Activated naive CD8-positive, alpha-beta T cell treated with anti-CD3 and anti-CD28 coated beads, Interleukin-2, amount 50 U/mL, for 24 hours (primary cell): ENCODE measurements around the gene XPO5.
A peak's percentile ranks its signal among the peaks of the same experiment; 100 is the strongest.

Experiments
- ATAC-seq: fragments of 150-1000 bp; cut with Tn5 transposase; one replicate; pipeline ENCODE4 v1.10.0; 2021
- DNase-seq: peaks from one replicate; pipeline ENCODE4 v3.0.0; 2021
- H3K27ac Mint-ChIP-seq: one replicate; pipeline ENCODE4 v1.8.0; 2021; ENCODE audit warnings: mild to moderate bottlenecking, mixed read lengths
- H3K27me3 Mint-ChIP-seq: one replicate; pipeline ENCODE4 v1.8.0; 2021; ENCODE audit warnings: mixed read lengths
- H3K36me3 Mint-ChIP-seq: one replicate; pipeline ENCODE4 v1.8.0; 2021; ENCODE audit warnings: low read depth, mixed read lengths
- H3K4me1 Mint-ChIP-seq: one replicate; pipeline ENCODE4 v1.8.0; 2021; ENCODE audit warnings: mixed read lengths
- H3K4me3 Mint-ChIP-seq: one replicate; pipeline ENCODE4 v1.8.0; 2021; ENCODE audit warnings: mild to moderate bottlenecking, moderate library complexity, mixed read lengths
- H3K9me3 Mint-ChIP-seq: one replicate; pipeline ENCODE4 v1.8.0; 2021; ENCODE audit warnings: mixed read lengths

Gene XPO5

DNA sequence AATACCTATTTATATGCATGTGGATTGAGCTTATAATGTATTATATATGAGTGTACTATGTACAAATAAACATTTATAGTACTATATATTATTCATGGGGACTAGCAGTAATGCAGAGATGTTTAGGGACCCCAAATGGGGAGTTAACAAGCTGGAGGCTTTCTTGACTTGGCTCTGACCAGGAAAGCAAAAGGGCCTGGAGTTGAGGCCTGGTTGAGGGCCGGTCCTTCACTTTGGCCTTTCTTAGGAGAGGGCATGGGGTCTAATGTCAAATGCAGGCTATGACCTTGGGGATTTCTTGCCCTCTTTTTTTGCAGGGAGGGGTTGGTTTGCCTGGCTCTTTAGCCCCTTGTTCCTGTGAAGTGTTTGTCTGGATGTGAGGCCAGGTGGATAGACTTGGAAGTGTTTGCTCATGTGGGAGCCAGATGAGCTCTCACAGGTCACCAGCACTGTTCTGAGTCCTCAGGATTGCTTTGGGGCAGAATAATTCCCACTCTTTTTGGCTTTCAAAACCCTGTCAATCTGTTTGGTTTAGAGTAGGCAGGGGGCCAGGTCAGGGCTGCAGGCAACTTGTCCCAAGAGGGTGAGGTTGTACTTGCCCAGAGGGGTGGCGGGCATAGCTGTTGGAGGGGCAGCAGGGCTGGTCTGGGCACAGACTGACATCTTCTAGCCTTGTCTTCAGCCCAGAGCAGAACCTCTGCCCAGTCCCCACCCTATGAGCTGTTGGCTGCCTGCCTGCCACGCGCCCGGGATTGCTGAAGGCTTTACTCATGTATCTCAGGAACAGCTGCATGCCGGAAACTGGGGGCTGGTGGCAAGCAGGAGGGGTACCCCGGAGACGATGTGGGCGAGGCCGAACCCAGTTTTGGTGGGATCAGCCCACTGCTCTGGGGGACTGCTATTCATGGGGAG, 83.8 kb downstream of the XPO5 start:
- H3K27ac Mint-ChIP-seq: no peak overlapping the region
- ATAC-seq: no peak
- H3K9me3 Mint-ChIP-seq: no peaks in the 10 kb centered on the region

DNA sequence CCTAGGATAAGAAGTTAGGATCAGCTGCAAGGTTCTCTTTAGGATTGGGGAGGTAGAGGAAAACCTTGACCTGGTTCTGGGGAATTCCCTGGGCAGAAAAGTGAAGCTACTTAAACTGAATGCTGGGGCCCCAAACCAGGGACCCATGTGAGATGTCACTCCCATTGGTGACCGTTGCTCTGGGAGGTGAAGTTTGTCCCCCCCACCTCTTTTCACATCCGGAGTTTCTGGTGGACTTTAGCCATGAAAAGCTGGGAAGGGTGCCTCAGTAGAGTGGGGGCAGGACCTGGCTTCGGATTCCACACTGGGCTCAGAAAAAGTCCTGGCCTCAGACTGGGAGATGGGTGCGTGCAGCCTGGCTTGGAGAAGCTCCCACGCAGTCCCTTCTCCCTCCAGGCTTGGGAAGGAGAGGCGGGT, 85.3 kb downstream of the XPO5 start:
- Mint-ChIP-seq H3K27me3 (no peaks in the 10 kb centered on the region), H3K36me3 (no peaks in the 10 kb centered on the region), H3K9me3 (no peaks in the 10 kb centered on the region), H3K4me1 (peaks cover 19% of the 10 kb centered on the region), H3K27ac (no peak overlapping the region), H3K4me3 (no peak overlapping the region)
- ATAC-seq (no peak), DNase-seq (no peak)

More for the DNA sequence above, 83.8 kb downstream of the XPO5 start:
- peaks cover 20% of the 10 kb centered on the region for H3K4me1 Mint-ChIP-seq
- no peak overlapping the region for H3K4me3 Mint-ChIP-seq
- no peak for DNase-seq
- H3K36me3 Mint-ChIP-seq: no peaks in the 10 kb centered on the region
- H3K27me3 Mint-ChIP-seq: no peaks in the 10 kb centered on the region

GRCh38 chr6:43489277-43490072, 86.4 kb downstream of the XPO5 start:
- H3K36me3 Mint-ChIP-seq: no peaks in the 10 kb centered on the region
- DNase-seq (no peak), ATAC-seq (no peak)
- H3K27ac Mint-ChIP-seq: no peak overlapping the region
- H3K27me3 Mint-ChIP-seq: no peaks in the 10 kb centered on the region
- no peaks in the 10 kb centered on the region for H3K9me3 Mint-ChIP-seq
- H3K4me3 Mint-ChIP-seq: no peak overlapping the region
- peaks cover 10% of the 10 kb centered on the region for H3K4me1 Mint-ChIP-seq

DNA sequence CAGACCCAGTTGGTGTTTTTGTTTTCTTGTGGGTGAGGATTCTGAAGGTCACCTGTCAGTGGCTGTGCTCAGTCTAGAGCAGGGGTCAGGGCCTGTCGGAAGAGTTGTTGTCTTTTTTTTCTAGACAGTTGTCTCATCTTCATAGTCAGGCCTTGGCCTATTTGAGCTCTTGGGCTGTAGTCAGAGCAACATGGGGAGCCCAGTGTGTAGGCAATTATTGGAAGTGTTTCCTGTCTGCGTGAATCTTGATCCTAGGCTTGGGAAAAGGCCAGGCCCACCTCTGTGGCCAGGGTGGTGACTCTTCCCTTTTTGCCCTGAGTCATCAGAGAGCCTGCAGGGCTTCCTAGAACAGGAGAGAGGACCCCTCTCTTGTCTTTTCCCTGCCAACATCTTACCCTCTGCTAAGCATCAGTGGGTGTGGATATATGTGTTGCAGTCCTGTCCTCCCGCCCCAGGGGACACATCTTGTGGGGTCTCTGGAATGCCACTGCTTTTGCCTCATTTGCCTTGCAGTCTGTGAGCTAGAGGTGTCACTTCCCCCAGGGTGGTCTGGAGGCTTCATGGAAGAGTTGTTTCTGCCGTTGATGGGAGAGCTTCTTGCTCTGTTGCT, 87.1 kb downstream of the XPO5 start:
- Mint-ChIP-seq H3K27ac (no peak overlapping the region), H3K27me3 (no peaks in the 10 kb centered on the region), H3K9me3 (no peaks in the 10 kb centered on the region), H3K4me1 (peaks cover 5% of the 10 kb centered on the region), H3K36me3 (no peaks in the 10 kb centered on the region), H3K4me3 (no peak overlapping the region)
- DNase-seq (no peak), ATAC-seq (no peak)

- Mint-ChIP-seq H3K4me3 (no peak overlapping the region), H3K36me3 (peaks cover 4% of the 10 kb centered on the region), H3K27ac (no peak overlapping the region), H3K9me3 (no peaks in the 10 kb centered on the region), H3K27me3 (no peaks in the 10 kb centered on the region), H3K4me1 (peaks cover 45% of the 10 kb centered on the region)
- DNase-seq: no peak
- ATAC-seq: peak; percentile 27
These were observed 94.1 kb downstream of the XPO5 start for GRCh38 chr6:43481591-43482236.

DNA sequence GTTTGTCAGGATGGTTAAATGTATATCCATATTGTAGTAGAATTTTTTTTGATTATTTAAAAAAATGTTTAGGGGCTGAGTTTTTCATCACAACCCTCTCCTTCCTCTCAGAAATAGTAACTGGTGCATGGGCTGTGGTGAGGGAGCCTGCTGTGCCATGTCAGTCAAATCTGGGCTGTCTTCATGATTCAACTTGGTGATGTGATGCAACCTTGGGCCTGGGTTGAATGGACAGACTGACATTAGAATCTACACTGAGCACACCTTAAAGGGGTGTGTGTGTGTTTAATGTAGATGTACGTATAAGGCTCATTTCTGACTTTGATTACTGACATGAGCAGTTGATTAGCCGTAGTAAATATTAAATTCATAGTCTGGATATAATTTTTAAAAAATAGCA, 94.8 kb downstream of the XPO5 start:
- no peaks in the 10 kb centered on the region for H3K9me3 Mint-ChIP-seq
- peak overlapping the region; percentile 11 for H3K27ac Mint-ChIP-seq
- H3K4me3 Mint-ChIP-seq: no peak overlapping the region
- no peak for DNase-seq
- peaks cover 4% of the 10 kb centered on the region for H3K36me3 Mint-ChIP-seq
- peaks cover 48% of the 10 kb centered on the region for H3K4me1 Mint-ChIP-seq
- H3K27me3 Mint-ChIP-seq: no peaks in the 10 kb centered on the region
- no peak for ATAC-seq

- no peak for DNase-seq
- H3K27me3 Mint-ChIP-seq: peaks cover 2% of the 10 kb centered on the region
- peak overlapping the region; percentile 92 for H3K4me3 Mint-ChIP-seq
- peaks cover 46% of the 10 kb centered on the region for H3K4me1 Mint-ChIP-seq
- peak overlapping the region; percentile 79 for H3K27ac Mint-ChIP-seq
- peaks cover 4% of the 10 kb centered on the region for H3K36me3 Mint-ChIP-seq
- no peak for ATAC-seq
- no peaks in the 10 kb centered on the region for H3K9me3 Mint-ChIP-seq
These were observed 97.8 kb downstream of the XPO5 start for GRCh38 chr6:43478008-43478372.

DNA sequence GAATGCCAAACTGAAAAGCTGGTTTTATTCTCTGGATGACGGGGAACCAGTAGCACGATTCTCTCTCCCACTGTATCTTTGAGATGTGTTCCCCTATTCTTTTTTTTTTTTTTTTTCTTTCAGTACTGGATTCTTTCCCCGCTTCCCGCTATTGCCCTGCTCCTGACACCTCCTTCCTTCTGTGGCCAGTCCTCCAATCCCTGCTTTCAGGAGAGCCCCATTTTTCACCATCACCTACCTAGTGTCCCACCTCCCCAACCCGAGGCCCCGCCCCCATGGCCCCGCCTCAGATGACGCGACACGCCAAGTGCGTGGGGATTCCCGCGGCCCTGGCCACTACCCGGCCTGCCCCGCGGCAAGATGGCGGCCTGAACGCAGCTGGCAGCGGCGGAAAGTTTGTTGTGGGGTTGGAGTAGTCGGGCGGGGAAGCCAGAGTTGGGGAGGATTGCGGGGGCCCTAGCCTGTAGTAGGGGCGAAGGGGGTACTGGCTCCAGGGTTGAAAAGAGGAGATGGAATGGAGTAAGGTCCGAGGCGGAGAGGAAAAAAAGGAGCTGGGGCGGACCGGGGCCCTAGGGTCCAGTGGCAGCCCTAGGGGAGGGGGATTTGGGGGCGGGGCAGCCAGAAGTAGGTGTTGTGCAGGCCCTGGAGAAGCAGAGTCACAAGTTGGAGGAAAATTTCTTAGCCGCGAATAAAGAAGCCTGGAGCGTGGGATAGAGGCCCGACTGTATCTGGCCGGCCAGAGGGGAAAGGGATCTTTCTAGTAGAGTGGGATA, 98.4 kb downstream of the XPO5 start, which contains the start of gene TJAP1:
Gene TJAP1 (plus strand): TSS at position 336 of the 773 bp plus-strand sequence. CDS start 21,432 bp downstream, outside the sequence.
- Mint-ChIP-seq H3K27ac (peak within 1 kb of the TSS; percentile 79), H3K4me3 (peak within 1 kb of the TSS; percentile 92), H3K36me3 (peaks cover 4% of the 10 kb centered on the region), H3K4me1 (peaks cover 46% of the 10 kb centered on the region), H3K27me3 (peaks cover 2% of the 10 kb centered on the region), H3K9me3 (no peaks in the 10 kb centered on the region)
- DNase-seq: peak; percentile 100
- peak; percentile 99 for ATAC-seq

DNA sequence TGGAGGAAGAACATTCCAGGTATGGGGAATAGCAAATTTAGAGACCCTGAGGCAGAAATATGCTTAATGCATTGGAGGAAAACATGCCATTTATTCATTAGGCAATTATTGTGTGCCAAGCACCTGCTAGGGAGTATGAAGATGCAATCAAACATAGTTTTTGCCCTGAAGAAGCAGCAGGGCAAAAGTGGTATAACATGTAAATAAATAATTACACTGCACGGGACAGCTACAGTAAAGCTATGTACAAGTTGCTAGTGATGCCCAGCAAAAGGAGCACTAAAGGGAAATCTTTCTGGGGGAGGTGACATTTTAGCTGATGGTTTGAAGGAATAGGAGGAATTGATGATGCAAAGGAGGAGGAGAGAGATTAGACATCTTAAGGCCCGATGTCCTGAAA, 99.1 kb downstream of the XPO5 start:
- peaks cover 2% of the 10 kb centered on the region for H3K36me3 Mint-ChIP-seq
- ATAC-seq (no peak), DNase-seq (no peak)
- peaks cover 2% of the 10 kb centered on the region for H3K27me3 Mint-ChIP-seq
- H3K4me3 Mint-ChIP-seq: peak overlapping the region; percentile 92
- peak overlapping the region; percentile 79 for H3K27ac Mint-ChIP-seq
- no peaks in the 10 kb centered on the region for H3K9me3 Mint-ChIP-seq
- H3K4me1 Mint-ChIP-seq: peaks cover 40% of the 10 kb centered on the region

DNA sequence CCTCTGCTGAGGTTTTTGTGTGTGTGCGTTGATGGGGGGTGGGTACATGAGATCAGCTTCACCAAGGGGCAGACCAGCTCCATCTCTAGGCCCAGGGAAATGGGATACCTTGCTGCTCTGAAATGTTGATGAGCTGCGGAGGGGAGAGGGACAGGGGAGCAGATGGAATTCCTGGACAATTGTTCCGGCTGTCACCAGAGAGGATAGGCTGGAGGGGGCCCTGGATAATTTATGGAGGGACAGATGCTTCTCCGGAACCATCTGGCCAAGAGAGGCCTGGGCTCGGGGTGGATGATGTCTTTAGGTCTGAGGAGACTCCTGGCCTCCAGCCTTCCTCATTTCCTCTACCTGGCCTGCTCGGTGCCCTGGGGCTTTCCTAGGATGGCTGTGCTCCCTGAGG, 100.3 kb downstream of the XPO5 start:
- Mint-ChIP-seq H3K36me3 (no peaks in the 10 kb centered on the region), H3K27me3 (peaks cover 2% of the 10 kb centered on the region), H3K27ac (no peak overlapping the region), H3K9me3 (no peaks in the 10 kb centered on the region), H3K4me1 (peaks cover 33% of the 10 kb centered on the region), H3K4me3 (no peak overlapping the region)
- DNase-seq: no peak
- no peak for ATAC-seq

DNA sequence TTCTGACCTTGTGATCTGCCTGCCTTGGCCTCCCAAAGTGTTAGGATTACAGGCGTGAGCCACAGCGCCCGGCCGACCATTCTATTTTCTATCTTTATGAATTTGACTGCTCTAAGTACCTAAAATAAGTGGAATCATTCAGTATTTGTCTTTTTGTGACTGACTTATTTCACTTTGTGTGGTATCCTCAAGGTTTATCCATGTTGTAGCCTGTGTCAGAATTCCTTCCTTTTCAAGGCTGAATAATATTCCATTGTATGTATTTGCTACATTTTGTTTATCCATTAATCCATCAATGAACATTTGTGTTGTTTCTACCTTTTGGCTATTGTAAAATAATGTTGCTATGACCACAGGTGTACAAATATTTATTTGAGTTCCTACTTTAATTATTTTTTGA, 103.3 kb downstream of the XPO5 start:
- Mint-ChIP-seq H3K36me3 (no peaks in the 10 kb centered on the region), H3K4me1 (peaks cover 9% of the 10 kb centered on the region), H3K9me3 (no peaks in the 10 kb centered on the region), H3K4me3 (no peak overlapping the region), H3K27ac (no peak overlapping the region), H3K27me3 (peaks cover 11% of the 10 kb centered on the region)
- DNase-seq (no peak), ATAC-seq (no peak)
